ENCODE data around the gene IER2. TPM values are rescaled to one million over a fixed set of nuclear protein-coding genes. Genes with fewer than 3 reads are reported as not detected.
A peak's percentile ranks its signal among the peaks of the same experiment; 100 is the strongest.

Gene IER2
- total and polyA plus RNA-seq, 2 of the 8 experiments (the other 6 are each of a cell fraction or from before 2014, with no cell fraction given) = 84.5 to 138 TPM

- TF ChIP-seq CHD1 (IDR thresholded peaks at IDR 0.05; ENCODE audit: low read depth, low read length) (no peak), KDM1A (IDR thresholded peaks at IDR 0.05; ENCODE audit: borderline replicate concordance, low read length) (no peak), RXRA (IDR thresholded peaks at IDR 0.05; ENCODE audit: insufficient read depth, low read depth, low read length) (no peak), ZNF274 (IDR thresholded peaks at IDR 0.05; ENCODE audit: borderline replicate concordance, extremely low read depth, low read length) (no peak), POLR2A (IDR thresholded peaks at IDR 0.05; ENCODE audit: control extremely low read depth in 1 of 2, low read depth in 2 of 2, low read length in 2 of 2) (no peak; a peak in 1 of 3 replicates), EP300 (IDR thresholded peaks at IDR 0.05; ENCODE audit: borderline replicate concordance in 1 of 2, low read depth in 2 of 2, low read length in 2 of 2) (no peak), BCL11A (IDR thresholded peaks at IDR 0.05; ENCODE audit: low read depth in 2 of 2, low read length in 2 of 2) (no peak), GABPA (IDR thresholded peaks at IDR 0.05; ENCODE audit: borderline replicate concordance, insufficient read depth, low read length) (peak; percentile 33; the same call in 1 of the 2 replicates), RAD21 (IDR thresholded peaks at IDR 0.05 in 1 of 2, conservative IDR thresholded peaks at IDR 0.05 in 1 of 2; ENCODE audit: low read depth in 2 of 2, low read length in 2 of 2) (peak; percentile 34 to 58)
Measured at GRCh38 chr19:13104360-13104847, 45.8 kb upstream of the IER2 start (continued).

All from H1 (cell line).